ENCODE measurements around the gene CD74. TPM values are rescaled to one million over a fixed set of nuclear protein-coding genes. Genes with fewer than 3 reads are reported as not detected.

The CD74 gene
- 100 to 1,000 TPM; 200 to 485 TPM for total RNA-seq

GRCh38 chr5:150412319-150413175 is at the start of gene CD74:
Gene CD74, minus strand, starts transcription at chr5:150412910. Its CDS starts 161 bp downstream, at chr5:150412749.
- TF ChIP-seq CTCF (IDR thresholded peaks at IDR 0.05): no peak
- Histone ChIP-seq H3K27me3 (no peaks in the 10 kb centered on the region), H3K4me3 (peak within 1 kb of the TSS; percentile 46), H3K9ac (ENCODE audit: low read depth in 2 of 2, low read length in 2 of 2) (peak within 1 kb of the TSS; percentile 78 to 80), H3K27ac (peak within 1 kb of the TSS; percentile 79), H3K9me3 (no peaks in the 10 kb centered on the region), H3K36me3 (no peaks in the 10 kb centered on the region), H3K4me1 (no peaks in the 10 kb centered on the region)
- intact Hi-C loops (cut with DNase I): no loop called here
- DNase-seq: peak; percentile 84

- H3K9ac ChIP-seq (ENCODE audit: low read depth in 2 of 2, low read length in 2 of 2): peak overlapping the region in 1 of 2 donors; percentile 4
- H3K4me1 ChIP-seq: no peaks in the 10 kb centered on the region
- H3K27me3 ChIP-seq: no peaks in the 10 kb centered on the region
- intact Hi-C loops (cut with DNase I): no loop called here
- DNase-seq: no peak
- no peaks in the 10 kb centered on the region for H3K36me3 ChIP-seq
- H3K27ac ChIP-seq: no peak overlapping the region
- no peak for TF ChIP-seq CTCF (IDR thresholded peaks at IDR 0.05)
- H3K4me3 ChIP-seq: no peak overlapping the region
- H3K9me3 ChIP-seq: no peaks in the 10 kb centered on the region
These were observed 48.5 kb upstream of the CD74 start for GRCh38 chr5:150461231-150461630.

DNA sequence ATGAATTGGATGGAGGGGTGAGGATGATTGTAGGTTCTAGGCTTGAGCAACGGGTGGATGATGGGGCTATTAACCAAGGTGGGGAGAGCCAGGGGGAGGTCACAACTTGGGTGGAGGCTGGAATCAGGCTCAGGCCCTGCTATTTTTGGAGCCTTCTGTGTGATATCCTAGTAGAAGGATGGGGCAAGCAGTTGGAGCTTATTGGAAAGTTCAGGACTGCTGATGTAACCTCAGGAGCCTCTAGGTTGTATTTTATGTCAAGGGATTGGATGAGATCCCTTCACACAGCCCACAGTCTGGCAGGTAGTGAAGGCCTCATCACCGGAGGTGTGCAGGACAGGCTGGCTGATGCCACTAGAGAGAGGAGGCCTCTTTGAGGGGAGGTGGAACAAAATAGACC is 48.1 kb upstream of the CD74 start:
- intact Hi-C loops (cut with DNase I): no loop called here
- H3K27ac ChIP-seq: no peak overlapping the region
- no peak for TF ChIP-seq CTCF (IDR thresholded peaks at IDR 0.05)
- peak overlapping the region in 1 of 2 donors; percentile 4 for H3K9ac ChIP-seq (ENCODE audit: low read depth in 2 of 2, low read length in 2 of 2)
- no peak for DNase-seq
- no peaks in the 10 kb centered on the region for H3K27me3 ChIP-seq
- no peaks in the 10 kb centered on the region for H3K9me3 ChIP-seq
- H3K4me1 ChIP-seq: no peaks in the 10 kb centered on the region
- no peak overlapping the region for H3K4me3 ChIP-seq
- H3K36me3 ChIP-seq: no peaks in the 10 kb centered on the region

GRCh38 chr5:150458802-150459557 is 46.3 kb upstream of the CD74 start:
- Histone ChIP-seq H3K4me3 (no peak overlapping the region), H3K4me1 (no peaks in the 10 kb centered on the region), H3K27me3 (no peaks in the 10 kb centered on the region), H3K9me3 (no peaks in the 10 kb centered on the region), H3K27ac (no peak overlapping the region), H3K36me3 (no peaks in the 10 kb centered on the region), H3K9ac (ENCODE audit: low read depth in 2 of 2, low read length in 2 of 2) (no peak overlapping the region)
- DNase-seq: peak; percentile 89
- intact Hi-C loops (cut with DNase I): loop anchor here (2.0 to 10.0 kb wide), 3 partner anchors 63 to 386 kb away; partner anchors contain the start of gene IRGM
- peak; percentile 76 for TF ChIP-seq CTCF (IDR thresholded peaks at IDR 0.05)

DNA sequence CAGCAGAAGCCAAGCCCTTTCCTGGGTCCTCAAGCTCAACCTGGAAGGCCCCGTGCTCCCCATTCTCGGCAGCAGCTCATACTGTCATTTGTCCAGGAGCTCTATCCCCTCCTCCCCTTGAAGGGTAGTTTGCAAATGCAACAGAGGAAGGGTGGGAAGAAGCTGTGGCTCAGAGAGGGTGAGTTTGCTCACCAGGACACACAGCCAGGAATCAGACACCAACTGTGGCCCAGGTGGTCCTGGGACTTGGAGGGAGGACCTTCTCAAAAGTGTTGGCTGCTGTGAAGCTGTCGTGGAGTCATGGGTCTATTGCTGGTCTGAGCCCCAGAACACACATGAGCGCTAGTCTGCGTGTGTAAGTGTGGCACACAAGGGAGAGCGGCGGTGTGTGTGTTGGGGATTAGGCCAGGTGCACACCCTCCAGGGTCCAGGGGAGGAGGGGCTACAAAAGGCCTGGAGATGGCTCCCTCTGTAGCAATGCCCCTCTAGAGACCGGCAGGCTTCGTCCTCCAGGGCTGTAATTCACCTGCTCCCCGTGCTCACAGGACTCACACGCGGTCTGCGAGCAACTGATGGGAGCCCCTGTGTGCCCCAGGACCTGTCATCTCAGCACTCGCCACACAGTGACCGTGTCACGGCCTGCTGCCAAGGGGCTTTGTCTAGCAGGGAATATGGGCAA is 45.0 kb upstream of the CD74 start:
- no peak overlapping the region for H3K27ac ChIP-seq
- H3K9ac ChIP-seq (ENCODE audit: low read depth in 2 of 2, low read length in 2 of 2): no peak overlapping the region
- no peaks in the 10 kb centered on the region for H3K27me3 ChIP-seq
- no peak for TF ChIP-seq CTCF (IDR thresholded peaks at IDR 0.05)
- H3K36me3 ChIP-seq: no peaks in the 10 kb centered on the region
- DNase-seq: no peak
- no peaks in the 10 kb centered on the region for H3K9me3 ChIP-seq
- H3K4me1 ChIP-seq: no peaks in the 10 kb centered on the region
- H3K4me3 ChIP-seq: no peak overlapping the region
- intact Hi-C loops (cut with DNase I): loop anchor here (2.0 to 10.0 kb wide), 3 partner anchors 65 to 387 kb away; partner anchors contain the start of gene IRGM

Data from colonic mucosa (tissue), 4 donors.